NCI-H2196 (cell line): ENCODE measurements around the gene TMEM168.

Experiments used
- DNase-seq: peaks from one replicate; lab custom pipeline; 2025; ENCODE audit not compliant: unreplicated experiment; lab: John Stamatoyannopoulos, UW

TMEM168 gene

DNA sequence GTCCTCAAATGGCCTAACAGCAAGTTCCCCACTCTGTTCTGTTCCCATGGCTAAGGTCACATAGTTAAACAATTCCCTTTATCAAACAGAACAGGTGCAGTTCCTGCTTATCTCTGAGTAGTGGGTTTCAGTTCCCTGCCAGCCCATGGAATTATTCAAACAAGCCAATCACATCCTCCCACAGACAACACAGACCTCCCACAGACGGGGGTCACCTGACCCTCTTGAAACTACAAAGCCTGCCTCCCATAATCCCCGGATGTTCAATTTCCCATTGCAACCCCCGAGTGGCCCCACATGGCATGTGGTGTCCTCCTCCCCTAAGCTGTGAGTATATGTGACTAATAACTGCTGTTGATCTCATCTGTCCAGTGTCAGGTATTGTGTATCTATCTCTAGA lies 64.1 kb downstream of the TMEM168 start:
- DNase-seq = no peak

DNA sequence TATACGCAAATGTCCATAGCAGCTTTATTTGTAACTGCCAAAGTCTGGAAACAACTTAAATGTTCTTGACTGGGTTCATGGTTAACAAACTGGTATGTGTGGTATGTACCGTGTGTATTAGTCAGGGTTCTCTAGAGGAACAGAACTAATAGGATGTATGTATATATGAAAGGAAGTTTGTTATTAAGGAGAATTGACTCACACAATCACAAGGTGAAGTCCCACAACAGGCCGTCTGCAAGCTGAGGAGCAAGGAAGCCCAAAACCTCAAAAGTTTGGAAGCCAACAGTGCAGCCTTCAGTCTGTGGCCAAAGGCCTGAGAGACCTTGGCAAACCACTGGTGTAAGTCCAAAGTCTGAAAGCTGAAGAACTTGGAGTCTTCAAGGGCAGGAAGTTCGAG lies 66.8 kb downstream of the TMEM168 start:
- DNase-seq = no peak

DNA sequence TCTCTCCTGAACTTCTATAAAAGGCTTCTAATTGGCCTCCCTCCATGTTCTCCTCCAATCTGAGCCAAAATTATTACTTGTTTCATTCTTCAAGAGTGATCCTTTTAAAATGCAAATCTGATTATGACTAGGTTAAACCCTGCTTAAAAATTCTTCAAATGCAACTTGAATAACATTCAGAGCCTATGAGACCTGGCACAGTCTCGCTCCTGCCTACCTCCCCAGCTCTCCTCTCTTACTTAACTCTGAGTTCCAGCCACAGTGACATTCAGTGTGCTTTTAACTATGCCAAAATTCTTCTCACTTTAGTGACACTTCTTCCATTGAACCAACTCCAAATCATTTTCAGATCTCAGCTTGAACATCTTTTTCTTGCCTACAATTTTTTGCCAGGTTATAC lies 68.8 kb downstream of the TMEM168 start:
- no peak for DNase-seq

DNA sequence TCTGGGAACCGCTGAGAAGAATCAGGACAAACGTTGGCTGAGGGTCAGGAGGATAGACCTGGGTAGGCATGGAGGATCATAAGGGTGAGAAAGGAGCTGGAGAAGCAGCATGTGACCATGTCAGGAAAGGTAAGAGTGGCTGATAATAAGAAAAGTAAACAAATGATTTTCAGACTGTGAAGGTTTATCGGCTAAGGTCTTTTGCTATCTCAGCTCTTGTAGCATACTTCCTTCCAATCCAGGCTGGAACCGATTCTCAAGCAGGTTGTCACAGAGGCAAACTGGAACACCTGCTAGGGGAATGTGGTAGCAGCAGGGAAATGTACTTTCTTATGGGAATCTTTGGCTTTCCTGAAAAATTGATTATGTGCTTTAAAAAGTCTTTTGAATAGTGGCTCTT lies 74.7 kb downstream of the TMEM168 start:
- no peak for DNase-seq

DNA sequence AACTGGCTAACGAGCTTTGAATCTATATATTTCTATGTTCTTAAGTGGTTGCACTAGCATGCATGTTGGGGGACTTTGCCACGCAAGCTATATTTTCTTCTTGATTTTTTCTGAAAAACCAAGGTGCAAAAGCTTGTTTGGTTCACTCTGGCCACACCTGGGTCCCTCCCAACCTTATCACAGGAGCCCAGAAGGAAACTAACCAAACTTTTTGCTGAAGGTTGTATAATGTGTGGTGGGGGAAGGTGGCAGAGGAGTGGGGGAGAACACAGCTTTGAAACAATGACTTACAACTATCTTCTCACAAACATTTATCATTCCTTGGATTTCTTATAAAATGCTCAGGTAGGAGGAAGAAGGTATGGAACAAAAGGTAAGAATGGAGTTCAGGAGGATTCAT lies 75.3 kb downstream of the TMEM168 start:
- DNase-seq = no peak
